NCI-H1105 treated with DMSO at 0.1 percent for 48 hours (cell line): ENCODE data around the gene GGTLC2.
A peak's percentile ranks its signal among the peaks of the same experiment; 100 is the strongest.
"Not testable (repeated sequence)": the region's sequence is repeated elsewhere in the genome, so short reads cannot be mapped to it uniquely, and the experiment has no call there.

Experiments
- DNase-seq: peaks from one replicate; lab custom pipeline; 2025; lab: John Stamatoyannopoulos, UW

Gene GGTLC2

DNA sequence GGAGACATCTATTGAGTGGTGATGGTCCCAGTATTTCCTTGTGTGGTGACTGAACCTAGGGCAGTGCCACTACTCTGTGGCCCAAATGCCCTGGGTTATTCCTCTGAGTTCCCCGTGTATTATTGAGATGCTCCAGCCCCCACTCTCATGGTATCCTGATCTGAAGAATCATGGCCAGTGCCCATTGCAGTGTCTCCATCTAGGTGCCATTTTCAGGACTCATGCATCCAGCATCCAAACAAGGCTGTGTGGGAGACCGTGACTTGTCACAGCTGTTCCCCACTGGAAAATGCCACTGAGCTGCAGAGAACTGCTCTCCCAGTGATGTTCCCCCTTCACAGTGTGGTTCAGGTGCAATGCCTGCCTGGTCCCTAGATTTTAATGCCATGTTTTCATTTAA is 24.7 kb downstream of the GGTLC2 start:
- no peak for DNase-seq

- no peak for DNase-seq
Measured at GRCh38 chr22:22670076-22670795, 25.8 kb downstream of the GGTLC2 start.

DNA sequence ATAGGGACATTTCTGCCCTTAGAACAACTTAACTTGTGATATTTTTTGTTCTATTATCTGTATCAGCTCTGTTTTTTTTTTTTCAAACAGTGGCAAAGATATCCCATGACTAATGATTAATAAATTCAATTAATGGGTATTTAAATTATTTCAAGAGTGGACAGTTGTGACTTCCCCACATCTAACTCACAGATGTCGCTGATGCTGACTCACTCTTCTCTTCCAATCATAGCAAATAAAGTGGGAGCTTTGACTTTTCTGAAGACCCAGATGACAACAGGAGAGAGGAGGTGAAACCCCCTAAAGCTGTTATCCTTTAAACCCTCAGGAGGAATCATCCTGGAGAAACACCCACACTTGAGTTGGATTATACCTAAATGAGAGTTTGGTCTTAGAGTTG is 27.1 kb downstream of the GGTLC2 start:
- no peak for DNase-seq

DNA sequence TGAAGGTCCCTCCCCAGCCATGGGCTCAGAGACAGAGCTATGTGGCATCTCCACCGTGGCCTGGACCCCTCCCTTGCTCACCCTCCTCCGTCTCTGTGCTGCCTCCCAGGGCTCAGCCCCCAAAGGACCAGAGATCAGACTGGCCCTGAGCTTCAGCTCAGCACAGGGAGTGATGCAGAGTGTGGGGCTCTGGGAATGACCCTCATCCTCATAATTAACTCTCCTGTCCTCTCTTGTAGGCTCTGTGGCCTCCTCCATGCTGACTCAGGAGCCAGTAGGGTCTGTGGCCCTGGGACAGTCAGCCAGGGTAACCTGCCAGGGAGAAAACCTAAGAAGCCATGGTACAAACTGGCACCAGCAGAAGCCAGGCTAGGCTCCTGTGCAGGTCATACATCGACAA is 28.7 kb downstream of the GGTLC2 start:
- no peak for DNase-seq

DNA sequence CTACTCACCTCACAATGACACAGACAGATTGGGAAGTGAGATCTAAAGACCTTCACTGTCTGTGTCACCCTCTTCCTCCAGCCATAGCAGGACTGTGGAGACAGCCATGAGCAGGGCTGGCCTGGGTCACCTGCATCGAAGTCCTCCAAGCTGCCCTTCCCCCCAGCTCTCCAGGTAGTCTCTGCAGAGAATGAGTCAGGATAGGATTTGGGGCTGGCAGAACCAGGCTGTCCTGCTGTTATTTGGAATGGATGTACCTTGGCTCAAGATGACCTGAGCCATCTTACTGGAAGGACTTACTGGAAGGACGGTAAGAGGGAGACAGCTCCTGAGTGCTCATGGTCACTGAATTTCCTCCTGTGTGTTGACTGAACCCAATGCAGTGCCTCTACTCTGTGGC is 29.2 kb downstream of the GGTLC2 start:
- DNase-seq: no peak

- no peak for DNase-seq
Measured at GRCh38 chr22:22674467-22674866, 30.1 kb downstream of the GGTLC2 start.

DNA sequence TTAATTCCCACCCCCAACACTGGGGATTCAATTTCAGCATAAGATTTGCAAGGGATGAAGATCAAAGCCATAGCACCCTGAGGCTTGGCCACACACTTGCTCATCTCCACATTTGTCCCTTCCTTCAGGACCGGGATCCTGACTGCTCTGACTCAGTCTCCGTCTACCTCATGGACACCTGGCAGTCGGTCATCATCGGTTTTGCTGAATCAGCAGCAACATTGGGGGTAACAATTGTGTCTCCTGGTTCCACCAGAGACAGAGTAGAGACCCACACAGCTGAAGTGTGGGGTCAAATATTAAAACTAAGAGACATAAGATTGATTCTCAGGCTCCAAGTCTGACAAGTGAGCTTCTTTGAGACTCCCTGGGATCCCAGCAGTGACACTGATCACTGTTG is 34.6 kb downstream of the GGTLC2 start:
- DNase-seq: no peak

DNA sequence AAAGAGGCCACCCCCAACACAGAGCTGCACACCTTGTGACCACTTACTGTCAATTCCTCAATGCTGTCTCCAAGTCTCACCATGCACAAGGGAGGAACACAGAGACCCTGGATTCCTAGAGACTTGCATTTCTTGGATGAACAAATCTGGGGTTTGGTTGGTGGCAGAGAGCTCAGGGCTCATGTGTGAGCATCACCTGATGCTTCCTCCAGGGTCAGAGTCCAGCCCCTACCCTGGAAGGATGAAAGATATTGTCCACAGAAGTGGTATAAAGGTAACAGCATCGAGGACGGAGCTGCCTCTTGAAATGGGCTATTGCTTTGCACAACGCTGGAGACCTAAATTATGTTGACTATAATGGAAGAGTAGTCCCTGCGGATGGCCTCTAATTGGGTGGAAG is 36.0 kb downstream of the GGTLC2 start:
- no peak for DNase-seq

- DNase-seq: no peak
Measured at GRCh38 chr22:22681221-22681739, 36.9 kb downstream of the GGTLC2 start.

GRCh38 chr22:22682196-22682595 is 37.8 kb downstream of the GGTLC2 start:
- DNase-seq: no peak

DNA sequence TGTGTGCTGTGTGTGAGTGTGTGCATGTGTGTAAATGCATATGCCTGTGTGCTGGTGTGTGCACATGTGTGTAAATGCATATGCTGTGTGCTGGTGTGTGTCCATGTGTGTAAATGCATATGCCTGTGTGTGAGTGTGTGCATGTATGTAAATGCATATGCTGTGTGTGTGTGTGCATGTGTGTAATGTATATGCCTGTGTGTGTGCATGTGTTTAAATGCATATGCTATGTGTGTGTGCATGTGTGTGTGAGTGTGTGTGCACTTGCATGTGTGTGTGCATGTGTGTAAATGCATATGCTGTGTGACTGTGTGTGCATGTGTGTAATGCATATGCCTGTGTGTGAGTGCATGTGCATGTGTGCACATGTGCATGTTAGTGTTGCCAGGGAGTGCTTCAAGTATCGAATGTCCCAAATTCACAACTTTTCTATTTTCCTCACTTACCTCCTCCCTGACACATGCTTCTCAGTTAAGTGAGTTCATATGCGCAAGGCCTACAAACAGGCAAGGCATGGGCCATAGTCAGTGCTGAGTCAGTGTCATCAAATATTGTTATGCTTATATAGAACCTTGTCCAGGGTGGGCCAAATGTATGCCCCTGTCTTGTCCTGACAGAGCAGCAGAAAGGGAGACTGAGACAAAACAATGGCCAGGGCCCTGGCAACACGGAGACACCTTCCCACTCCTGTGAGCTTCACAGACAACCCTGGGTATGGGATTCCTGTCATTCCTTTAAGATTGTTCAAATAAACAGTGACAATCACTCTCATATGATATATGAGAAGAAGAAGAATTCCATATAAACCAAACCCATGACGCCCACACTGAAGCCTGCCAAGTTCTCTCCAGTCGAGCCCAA is 38.6 kb downstream of the GGTLC2 start:
- DNase-seq: no peak

DNA sequence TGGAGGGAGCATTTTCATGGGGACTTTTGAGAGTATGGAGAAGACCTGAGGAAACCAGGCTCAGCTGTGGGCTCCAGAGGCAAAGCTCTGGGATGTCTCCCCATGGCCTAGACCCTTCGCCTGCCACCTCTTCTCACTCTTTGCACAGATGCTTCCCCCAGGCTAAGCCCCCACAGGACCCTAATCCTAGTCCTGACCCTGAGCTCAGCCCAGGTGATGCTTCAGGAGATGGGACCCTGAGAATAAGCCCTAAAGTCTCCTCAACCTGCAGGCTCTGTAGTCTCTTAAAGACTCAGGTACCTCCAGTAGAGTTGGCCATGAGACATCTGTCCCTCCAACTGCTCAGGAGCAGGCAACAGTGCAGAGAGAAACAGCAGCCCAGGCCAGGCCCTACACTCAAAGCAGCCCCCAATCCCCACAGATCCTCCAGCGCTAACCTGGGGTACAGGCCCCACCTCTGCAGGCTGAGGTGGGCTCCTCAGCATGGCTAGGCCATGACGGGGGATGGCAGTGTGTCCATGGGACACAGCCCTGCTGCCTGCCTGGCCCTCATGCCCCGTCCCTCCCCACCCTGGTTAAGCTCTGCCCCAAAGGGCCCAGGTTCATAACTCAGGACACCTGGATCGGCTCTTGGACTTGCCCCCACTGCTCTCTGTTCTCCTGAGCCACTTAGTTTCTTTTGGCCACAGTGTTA is 39.4 kb downstream of the GGTLC2 start:
- DNase-seq: no peak

- DNase-seq: no peak
Measured at GRCh38 chr22:22684580-22685561, 40.5 kb downstream of the GGTLC2 start.

DNA sequence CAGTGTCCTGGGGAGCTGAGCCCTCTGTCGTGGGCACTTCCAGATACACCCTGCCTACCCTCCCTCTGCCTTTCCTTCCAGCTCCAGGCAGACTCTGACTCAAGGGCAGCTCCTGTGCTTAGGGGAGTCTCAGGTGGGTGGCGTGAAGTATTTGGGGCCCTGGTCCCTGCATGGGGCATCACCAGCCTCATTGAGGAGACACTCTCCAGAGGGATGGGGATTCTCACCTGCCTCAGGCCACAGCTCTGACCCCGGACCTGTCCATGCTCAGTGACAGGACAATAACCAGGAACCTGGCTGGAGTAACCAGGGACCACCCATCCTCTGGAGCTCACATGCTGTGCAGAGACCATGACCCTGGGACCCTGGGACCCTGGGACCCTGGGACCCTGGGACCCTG is 41.2 kb downstream of the GGTLC2 start:
- DNase-seq: no peak

DNA sequence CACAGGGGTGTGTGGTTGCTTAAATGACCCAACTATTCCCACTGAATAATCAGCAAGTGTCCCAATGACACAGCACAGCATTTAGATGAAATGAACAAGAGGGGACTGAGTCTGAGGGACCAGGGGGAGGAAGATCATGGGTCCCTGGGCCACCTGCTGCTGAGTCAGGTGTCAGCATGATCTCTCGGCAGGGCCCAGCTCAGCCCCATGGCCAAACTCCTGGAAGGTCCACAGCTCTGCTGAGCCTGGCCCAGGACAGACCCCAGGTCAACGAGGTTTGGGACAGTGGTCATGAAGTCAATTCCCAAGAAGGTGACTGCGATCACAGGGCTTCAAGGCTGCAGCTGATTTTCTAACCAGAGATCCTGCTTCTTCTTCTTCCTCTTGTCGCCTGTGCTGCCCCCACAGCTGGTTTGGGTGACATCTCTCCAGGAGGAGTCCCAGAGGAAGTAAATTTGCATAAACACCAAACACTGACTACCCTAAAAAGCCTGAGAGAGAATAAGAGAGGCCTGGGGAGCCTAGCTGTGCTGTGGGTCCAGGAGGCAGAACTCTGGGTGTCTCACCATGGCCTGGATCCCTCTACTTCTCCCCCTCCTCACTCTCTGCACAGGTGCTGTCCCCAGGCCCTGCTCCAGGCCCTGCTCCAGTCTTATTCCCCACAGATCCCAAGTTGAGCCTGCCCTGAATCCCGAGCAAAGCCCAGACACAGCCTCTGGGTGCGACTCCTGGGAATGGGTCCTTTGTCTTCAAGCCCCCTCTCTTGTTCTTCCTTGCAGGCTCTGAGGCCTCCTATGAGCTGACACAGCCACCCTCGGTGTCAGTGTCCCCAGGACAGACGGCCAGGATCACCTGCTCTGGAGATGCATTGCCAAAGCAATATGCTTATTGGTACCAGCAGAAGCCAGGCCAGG is 42.0 kb downstream of the GGTLC2 start:
- not testable (repeated sequence) for DNase-seq

DNA sequence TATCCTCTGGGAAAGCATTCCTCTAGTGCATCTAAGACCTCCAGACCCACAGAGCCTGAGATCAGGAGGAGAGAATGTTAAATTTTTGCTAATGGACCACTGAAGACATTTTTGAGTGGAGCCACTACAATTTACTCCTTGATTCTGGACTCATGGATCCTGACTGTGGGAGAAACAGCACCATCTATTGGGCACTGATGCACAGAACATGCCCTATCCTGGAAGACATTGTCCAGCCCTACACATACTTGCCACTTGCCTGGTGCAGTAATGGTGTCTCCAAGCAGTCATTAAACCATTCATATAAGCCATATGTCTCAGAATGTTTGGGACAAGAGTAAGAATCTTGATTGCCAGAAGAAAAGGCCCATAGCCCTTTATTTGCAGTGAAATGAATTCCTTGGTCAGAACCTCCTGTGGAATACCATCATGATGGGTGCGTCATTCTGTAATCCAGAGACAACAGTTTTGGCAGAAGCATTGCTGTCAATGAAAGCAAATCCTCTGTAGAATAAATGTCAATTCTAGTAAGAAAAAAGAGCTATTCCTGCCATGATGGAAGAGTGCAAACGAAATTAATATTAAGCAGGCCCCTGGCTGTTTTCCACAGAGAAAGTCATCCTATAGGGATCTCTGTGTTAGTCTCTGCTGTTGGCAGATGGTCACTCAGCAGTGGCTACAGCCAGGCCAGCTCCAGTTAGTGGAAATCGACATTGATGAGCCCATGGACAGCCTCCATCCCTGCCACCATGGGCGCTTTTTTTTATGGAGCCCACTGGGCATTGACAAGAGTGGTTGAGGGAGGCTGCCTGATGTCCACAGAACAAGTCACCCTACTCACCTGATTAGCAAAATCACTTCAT is 43.5 kb downstream of the GGTLC2 start:
- DNase-seq: peak; percentile 34

GRCh38 chr22:22689621-22690345 is 45.4 kb downstream of the GGTLC2 start:
- no peak for DNase-seq

- no peak for DNase-seq
Measured at GRCh38 chr22:22691055-22691454, 46.6 kb downstream of the GGTLC2 start.
